ENCODE data around the gene KCNE4.

- TF ChIP-seq CTCF (IDR thresholded peaks at IDR 0.05) (no peak), POLR2AphosphoS5 (IDR thresholded peaks at IDR 0.05) (no peak), POLR2A (IDR thresholded peaks at IDR 0.05) (no peak), EP300 (IDR thresholded peaks at IDR 0.05) (no peak)
Observed at GRCh38 chr2:223043164-223043941, 8.6 kb upstream of the KCNE4 start.

All from suprapubic skin (tissue), 4 donors.